ENCODE measurements around the gene HDHD5.

The HDHD5 gene

GRCh38 chr22:17116572-17117330, 42.3 kb downstream of the HDHD5 start:
- H2BK12ac ChIP-seq (ENCODE audit: low read length), result no peak overlapping the region
- H2AFZ ChIP-seq (ENCODE audit: insufficient read depth, low read length, poor library complexity), result no peak overlapping the region
- H3K23ac ChIP-seq (ENCODE audit: low read length), result no peak overlapping the region
- WGBS (ENCODE audit: extremely low coverage, insufficient coverage, insufficient read length), result no CpG with 5 or more reads among the region's 6 CpGs
- H3K79me2 ChIP-seq (ENCODE audit: control insufficient read depth, insufficient read depth, low read length, poor library complexity), result no peaks in the 10 kb centered on the region
- no peak overlapping the region for H3K4me3 ChIP-seq (ENCODE audit: low read depth, low read length)
- H4K8ac ChIP-seq (ENCODE audit: low read depth, low read length), result no peak overlapping the region
- no peak overlapping the region for H2BK5ac ChIP-seq (ENCODE audit: low read depth, low read length, poor library complexity)
- H4K12ac ChIP-seq (ENCODE audit: low read depth, low read length), result no peak overlapping the region
- H3K4me2 ChIP-seq (ENCODE audit: low read length), result no peak overlapping the region
- no peak for DNase-seq
- no peak overlapping the region for H3K18ac ChIP-seq (ENCODE audit: low read length)
- no peak overlapping the region for H3K27ac ChIP-seq (ENCODE audit: low read depth, low read length)
- H3K14ac ChIP-seq (ENCODE audit: low read length), result no peak overlapping the region
- no peak overlapping the region for H2BK120ac ChIP-seq (ENCODE audit: insufficient read depth, low read length, poor library complexity)
- no peaks in the 10 kb centered on the region for H3K36me3 ChIP-seq (ENCODE audit: control insufficient read depth in 1 of 2, insufficient read depth in 2 of 2, low read length in 2 of 2)
- H3K27me3 ChIP-seq (ENCODE audit: insufficient read depth, low read length), result no peaks in the 10 kb centered on the region
- peaks cover 4% of the 10 kb centered on the region for H3K9me3 ChIP-seq (ENCODE audit: insufficient read depth, low read depth, low read length)
- peaks cover 5 to 7% of the 10 kb centered on the region in 2 experiments for H3K4me1 ChIP-seq (ENCODE audit: control insufficient read depth in 1 of 2, insufficient read depth in 2 of 2, low read length in 2 of 2)
- H3K9ac ChIP-seq (ENCODE audit: low read length), result no peak overlapping the region
- no peaks in the 10 kb centered on the region for H3K79me1 ChIP-seq (ENCODE audit: low read length)
- H3K4ac ChIP-seq (ENCODE audit: low read depth, low read length), result no peak overlapping the region
- no peak overlapping the region for H2AK5ac ChIP-seq (ENCODE audit: low read length)
- no peak overlapping the region for H4K91ac ChIP-seq (ENCODE audit: low read depth, low read length)

GRCh38 chr22:17115945-17116565, 43.0 kb downstream of the HDHD5 start:
- Histone ChIP-seq H4K8ac (ENCODE audit: low read depth, low read length) (no peak overlapping the region), H3K4me1 (ENCODE audit: control insufficient read depth in 1 of 2, insufficient read depth in 2 of 2, low read length in 2 of 2) (peaks cover 0 to 2% of the 10 kb centered on the region in 2 experiments), H3K27ac (ENCODE audit: low read depth, low read length) (no peak overlapping the region), H3K23ac (ENCODE audit: low read length) (no peak overlapping the region), H3K4me3 (ENCODE audit: low read depth, low read length) (no peak overlapping the region), H2BK120ac (ENCODE audit: insufficient read depth, low read length, poor library complexity) (no peak overlapping the region), H2AFZ (ENCODE audit: insufficient read depth, low read length, poor library complexity) (no peak overlapping the region), H3K18ac (ENCODE audit: low read length) (no peak overlapping the region), H3K36me3 (ENCODE audit: control insufficient read depth in 1 of 2, insufficient read depth in 2 of 2, low read length in 2 of 2) (no peaks in the 10 kb centered on the region), H3K4me2 (ENCODE audit: low read length) (no peak overlapping the region), H2AK5ac (ENCODE audit: low read length) (no peak overlapping the region), H4K91ac (ENCODE audit: low read depth, low read length) (no peak overlapping the region), H4K12ac (ENCODE audit: low read depth, low read length) (no peak overlapping the region), H3K79me1 (ENCODE audit: low read length) (no peaks in the 10 kb centered on the region), H3K9ac (ENCODE audit: low read length) (no peak overlapping the region), H3K4ac (ENCODE audit: low read depth, low read length) (no peak overlapping the region), H3K14ac (ENCODE audit: low read length) (no peak overlapping the region), H2BK12ac (ENCODE audit: low read length) (no peak overlapping the region), H3K79me2 (ENCODE audit: control insufficient read depth, insufficient read depth, low read length, poor library complexity) (no peaks in the 10 kb centered on the region), H3K27me3 (ENCODE audit: insufficient read depth, low read length) (no peaks in the 10 kb centered on the region), H3K9me3 (ENCODE audit: insufficient read depth, low read depth, low read length) (peaks cover 6% of the 10 kb centered on the region), H2BK5ac (ENCODE audit: low read depth, low read length, poor library complexity) (no peak overlapping the region)
- WGBS (ENCODE audit: extremely low coverage, insufficient coverage, insufficient read length), result no CpG with 5 or more reads among the region's 5 CpGs
- DNase-seq, result no peak

GRCh38 chr22:17115236-17115635, 43.8 kb downstream of the HDHD5 start:
- Histone ChIP-seq H3K36me3 (ENCODE audit: control insufficient read depth in 1 of 2, insufficient read depth in 2 of 2, low read length in 2 of 2) (no peaks in the 10 kb centered on the region), H3K9ac (ENCODE audit: low read length) (no peak overlapping the region), H3K79me2 (ENCODE audit: control insufficient read depth, insufficient read depth, low read length, poor library complexity) (no peaks in the 10 kb centered on the region), H3K9me3 (ENCODE audit: insufficient read depth, low read depth, low read length) (peaks cover 7% of the 10 kb centered on the region), H3K4ac (ENCODE audit: low read depth, low read length) (no peak overlapping the region), H3K18ac (ENCODE audit: low read length) (no peak overlapping the region), H4K12ac (ENCODE audit: low read depth, low read length) (no peak overlapping the region), H3K4me1 (ENCODE audit: control insufficient read depth in 1 of 2, insufficient read depth in 2 of 2, low read length in 2 of 2) (peaks cover 0 to 2% of the 10 kb centered on the region in 2 experiments), H2AK5ac (ENCODE audit: low read length) (no peak overlapping the region), H3K23ac (ENCODE audit: low read length) (no peak overlapping the region), H2BK12ac (ENCODE audit: low read length) (no peak overlapping the region), H3K27me3 (ENCODE audit: insufficient read depth, low read length) (no peaks in the 10 kb centered on the region), H3K4me3 (ENCODE audit: low read depth, low read length) (no peak overlapping the region), H4K8ac (ENCODE audit: low read depth, low read length) (no peak overlapping the region), H3K4me2 (ENCODE audit: low read length) (no peak overlapping the region), H3K14ac (ENCODE audit: low read length) (no peak overlapping the region), H3K27ac (ENCODE audit: low read depth, low read length) (no peak overlapping the region), H2AFZ (ENCODE audit: insufficient read depth, low read length, poor library complexity) (no peak overlapping the region), H2BK5ac (ENCODE audit: low read depth, low read length, poor library complexity) (no peak overlapping the region), H4K91ac (ENCODE audit: low read depth, low read length) (no peak overlapping the region), H3K79me1 (ENCODE audit: low read length) (no peaks in the 10 kb centered on the region), H2BK120ac (ENCODE audit: insufficient read depth, low read length, poor library complexity) (no peak overlapping the region)
- DNase-seq, result no peak
- WGBS (ENCODE audit: extremely low coverage, insufficient coverage, insufficient read length), result no CpG with 5 or more reads among the region's 4 CpGs

GRCh38 chr22:17114898-17115235, 44.2 kb downstream of the HDHD5 start:
- no CpG with 5 or more reads among the region's 9 CpGs for WGBS (ENCODE audit: extremely low coverage, insufficient coverage, insufficient read length)
- H4K91ac ChIP-seq (ENCODE audit: low read depth, low read length), result no peak overlapping the region

More at GRCh38 chr22:17114898-17115235, 44.2 kb downstream of the HDHD5 start:
- Histone ChIP-seq H4K12ac (ENCODE audit: low read depth, low read length) (no peak overlapping the region), H3K14ac (ENCODE audit: low read length) (no peak overlapping the region), H3K27me3 (ENCODE audit: insufficient read depth, low read length) (no peaks in the 10 kb centered on the region), H3K79me1 (ENCODE audit: low read length) (no peaks in the 10 kb centered on the region), H3K9ac (ENCODE audit: low read length) (no peak overlapping the region), H2BK120ac (ENCODE audit: insufficient read depth, low read length, poor library complexity) (no peak overlapping the region), H3K4me3 (ENCODE audit: low read depth, low read length) (no peak overlapping the region), H2AK5ac (ENCODE audit: low read length) (no peak overlapping the region), H2AFZ (ENCODE audit: insufficient read depth, low read length, poor library complexity) (no peak overlapping the region), H2BK12ac (ENCODE audit: low read length) (no peak overlapping the region), H3K4me1 (ENCODE audit: control insufficient read depth in 1 of 2, insufficient read depth in 2 of 2, low read length in 2 of 2) (no peaks in the 10 kb centered on the region), H3K4me2 (ENCODE audit: low read length) (no peak overlapping the region), H3K23ac (ENCODE audit: low read length) (no peak overlapping the region), H3K4ac (ENCODE audit: low read depth, low read length) (no peak overlapping the region), H3K79me2 (ENCODE audit: control insufficient read depth, insufficient read depth, low read length, poor library complexity) (no peaks in the 10 kb centered on the region), H3K18ac (ENCODE audit: low read length) (no peak overlapping the region), H3K27ac (ENCODE audit: low read depth, low read length) (no peak overlapping the region), H3K36me3 (ENCODE audit: control insufficient read depth in 1 of 2, insufficient read depth in 2 of 2, low read length in 2 of 2) (no peaks in the 10 kb centered on the region), H2BK5ac (ENCODE audit: low read depth, low read length, poor library complexity) (no peak overlapping the region), H3K9me3 (ENCODE audit: insufficient read depth, low read depth, low read length) (peaks cover 6% of the 10 kb centered on the region), H4K8ac (ENCODE audit: low read depth, low read length) (no peak overlapping the region)
- DNase-seq, result no peak

Measured in trophoblast cell (in vitro differentiated cells and primary cell).